HEK293 (cell line): Measurements from ENCODE around the gene TRAF3.
A peak's percentile ranks its signal among the peaks of the same experiment; 100 is the strongest.

Experiments used
- CTCF ChIA-PET: fragments of 350-600 bp; formaldehyde crosslinking; extraction: SDS; loops from one replicate; lab custom pipeline; 2021; ENCODE audit warnings: antibody characterized with exemption; lab: Yijun Ruan, JAX
- POLR2A ChIA-PET: fragments of 300-600 bp; formaldehyde crosslinking; extraction: SDS; loops from one replicate; lab custom pipeline; 2020; ENCODE audit warnings: antibody characterized with exemption, inconsistent platforms; lab: Yijun Ruan, JAX
- H3K27ac ChIP-seq: fragments of 200-500 bp; sonication (Bioruptor generic); 2 replicates; pipeline ENCODE4 v1.5.1; 2014; ENCODE audit warnings: low read depth, low read length, control low read depth, inconsistent platforms; ENCODE audit errors: extremely low read depth
- H3K36me3 ChIP-seq, 2 experiments: fragments of 200-500 bp in 1 of 2; sonication (Bioruptor generic) in 1 of 2; 1 replicate in 1 of 2; 2 replicates in 1 of 2; pipeline ENCODE4 v1.5.1; 2014 to 2017; ENCODE audit warnings: inconsistent platforms in 2 of 2, low read length in 2 of 2; ENCODE audit not compliant: control insufficient read depth in 2 of 2, insufficient read depth in 1 of 2
- H3K4me1 ChIP-seq: fragments of 200-500 bp; sonication (Bioruptor generic); 2 replicates; pipeline ENCODE4 v1.5.1; 2014; ENCODE audit warnings: mild to moderate bottlenecking, low read length, inconsistent platforms; ENCODE audit not compliant: control insufficient read depth, insufficient read depth
- H3K4me3 ChIP-seq: 2 replicates; pipeline ENCODE4 v1.5.1; 2011; ENCODE audit warnings: low read depth, mild to moderate bottlenecking, control low read depth, low read length, moderate library complexity
- H3K9me3 ChIP-seq: fragments of 200-500 bp; sonication (Bioruptor generic); 2 replicates; pipeline ENCODE4 v1.5.1; 2014; ENCODE audit warnings: low read depth, low read length, inconsistent platforms; ENCODE audit not compliant: control insufficient read depth, insufficient read depth
- GLIS1 ChIP-seq: fragments of 450-650 bp; formaldehyde crosslinking; IDR thresholded peaks from 2 replicates; pipeline ENCODE4 v1.5.1; 2016; ENCODE audit warnings: missing biosample characterization, missing genetic modification characterization
- IKZF3 ChIP-seq: fragments of 450-650 bp; IDR thresholded peaks from 2 replicates; pipeline ENCODE4 v1.5.0; 2018; ENCODE audit warnings: missing biosample characterization, mild to moderate bottlenecking, missing genetic modification characterization, moderate library complexity
- RBAK ChIP-seq: fragments of 450-650 bp; formaldehyde crosslinking; IDR thresholded peaks from 2 replicates; pipeline ENCODE4 v1.5.1; 2016; ENCODE audit warnings: missing biosample characterization, missing genetic modification characterization
- ZBTB1 ChIP-seq: fragments of 450-650 bp; formaldehyde crosslinking; IDR thresholded peaks from 2 replicates; pipeline ENCODE4 v1.5.1; 2016; ENCODE audit warnings: missing biosample characterization, missing genetic modification characterization
- ZFP69B ChIP-seq: fragments of 450-650 bp; formaldehyde crosslinking; IDR thresholded peaks from 2 replicates; pipeline ENCODE4 v1.5.1; 2016; ENCODE audit warnings: missing biosample characterization, missing genetic modification characterization
- ZIC2 ChIP-seq: fragments of 450-650 bp; formaldehyde crosslinking; IDR thresholded peaks from 2 replicates; pipeline ENCODE4 v1.5.1; 2016; ENCODE audit warnings: missing biosample characterization, missing genetic modification characterization
- ZNF292 ChIP-seq: fragments of 450-650 bp; formaldehyde crosslinking; IDR thresholded peaks from 2 replicates; pipeline ENCODE4 v1.5.1; 2016; ENCODE audit warnings: low read depth, missing biosample characterization, missing genetic modification characterization, borderline replicate concordance
- ZNF629 ChIP-seq: fragments of 450-650 bp; formaldehyde crosslinking; IDR thresholded peaks from 2 replicates; pipeline ENCODE4 v1.5.1; 2017; ENCODE audit warnings: missing biosample characterization, missing genetic modification characterization
- ZNF670 ChIP-seq: fragments of 450-650 bp; formaldehyde crosslinking; IDR thresholded peaks from 2 replicates; pipeline ENCODE4 v1.5.1; 2016; ENCODE audit warnings: missing biosample characterization, missing genetic modification characterization, low read depth
- ZNF830 ChIP-seq: fragments of 450-650 bp; IDR thresholded peaks from 2 replicates; pipeline ENCODE4 v1.5.0; 2018; ENCODE audit warnings: missing biosample characterization, missing genetic modification characterization, low read depth, mild to moderate bottlenecking, moderate library complexity
- TF ChIP-seq, protein P1 (sequence below): fragments of 450-650 bp; formaldehyde crosslinking; IDR thresholded peaks from 2 replicates; pipeline ENCODE4 v1.5.1; 2016; ENCODE audit warnings: missing biosample characterization, missing genetic modification characterization
- TF ChIP-seq, protein P2 (sequence below): fragments of 450-650 bp; formaldehyde crosslinking; IDR thresholded peaks from 2 replicates; pipeline ENCODE4 v1.5.1; 2016; ENCODE audit warnings: missing biosample characterization, missing genetic modification characterization
- TF ChIP-seq, protein P3 (sequence below): fragments of 450-650 bp; formaldehyde crosslinking; IDR thresholded peaks from 2 replicates; pipeline ENCODE4 v1.5.1; 2016; ENCODE audit warnings: missing biosample characterization, missing genetic modification characterization
- TF ChIP-seq, protein P4 (sequence below): fragments of 450-650 bp; formaldehyde crosslinking; IDR thresholded peaks from 2 replicates; pipeline ENCODE4 v1.5.1; 2016; ENCODE audit warnings: missing biosample characterization, missing genetic modification characterization, borderline replicate concordance

The TRAF3 gene

GRCh38 chr14:102902523-102903247, 125.4 kb downstream of the TRAF3 start:
- no peaks in the 10 kb centered on the region for H3K9me3 ChIP-seq
- H3K27ac ChIP-seq, result no peak overlapping the region
- no peaks in the 10 kb centered on the region for H3K4me1 ChIP-seq
- ChIA-PET POLR2A (no interaction called here), CTCF (interaction anchor here (1.2 kb wide), 1 partner anchor 208 kb away, joined by 3 read pairs; no protein-coding TSS in a partner anchor)
- no peak overlapping the region for H3K4me3 ChIP-seq
- peaks cover 0 to 75% of the 10 kb centered on the region in 2 experiments; a peak in 2 of 3 replicates for H3K36me3 ChIP-seq
- TF ChIP-seq ZNF830 (tag by site-specific recombination) (no peak), GLIS1 (tag by site-specific recombination) (peak; percentile 57), RBAK (no peak), ZIC2 (peak; percentile 98)
- TF ChIP-seq, protein P1, sequence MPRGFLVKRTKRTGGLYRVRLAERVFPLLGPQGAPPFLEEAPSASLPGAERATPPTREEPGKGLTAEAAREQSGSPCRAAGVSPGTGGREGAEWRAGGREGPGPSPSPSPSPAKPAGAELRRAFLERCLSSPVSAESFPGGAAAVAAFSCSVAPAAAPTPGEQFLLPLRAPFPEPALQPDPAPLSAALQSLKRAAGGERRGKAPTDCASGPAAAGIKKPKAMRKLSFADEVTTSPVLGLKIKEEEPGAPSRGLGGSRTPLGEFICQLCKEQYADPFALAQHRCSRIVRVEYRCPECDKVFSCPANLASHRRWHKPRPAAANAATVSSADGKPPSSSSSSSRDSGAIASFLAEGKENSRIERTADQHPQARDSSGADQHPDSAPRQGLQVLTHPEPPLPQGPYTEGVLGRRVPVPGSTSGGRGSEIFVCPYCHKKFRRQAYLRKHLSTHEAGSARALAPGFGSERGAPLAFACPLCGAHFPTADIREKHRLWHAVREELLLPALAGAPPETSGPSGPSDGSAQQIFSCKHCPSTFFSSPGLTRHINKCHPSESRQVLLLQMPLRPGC (tag by site-specific recombination), result no peak

DNA sequence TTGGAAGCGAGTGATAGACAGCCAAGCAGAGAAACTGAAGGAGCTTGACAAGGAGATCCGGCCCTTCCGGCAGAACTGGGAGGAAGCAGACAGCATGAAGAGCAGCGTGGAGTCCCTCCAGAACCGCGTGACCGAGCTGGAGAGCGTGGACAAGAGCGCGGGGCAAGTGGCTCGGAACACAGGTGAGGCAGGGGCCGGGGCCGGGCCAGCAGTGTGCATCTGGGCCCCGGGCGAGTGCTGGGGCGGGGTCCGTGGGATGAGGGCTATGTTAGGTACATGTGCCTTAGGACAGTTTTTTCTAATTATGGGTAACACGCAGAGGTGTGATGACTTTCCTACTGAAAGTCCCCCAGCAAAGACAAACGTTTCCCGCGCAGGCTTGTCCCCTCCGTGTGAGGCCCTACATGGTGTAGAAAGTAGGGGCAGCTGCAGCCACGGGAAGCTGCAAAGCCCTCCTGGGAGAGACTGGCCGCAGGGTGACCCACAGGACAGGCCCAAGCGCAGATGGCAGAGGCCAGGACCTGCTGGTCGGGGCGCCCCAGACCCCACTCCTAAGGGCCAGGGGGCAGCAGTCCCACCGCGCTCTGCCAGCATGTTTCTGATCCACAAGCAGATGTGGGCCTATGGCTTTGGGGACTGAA, 126.1 kb downstream of the TRAF3 start:
- Histone ChIP-seq H3K9me3 (no peaks in the 10 kb centered on the region), H3K36me3 (peaks cover 0 to 75% of the 10 kb centered on the region in 2 experiments; a peak in 2 of 3 replicates), H3K4me1 (no peaks in the 10 kb centered on the region), H3K27ac (no peak overlapping the region), H3K4me3 (no peak overlapping the region)
- CTCF ChIA-PET, result no interaction called here
- TF ChIP-seq, protein P2, sequence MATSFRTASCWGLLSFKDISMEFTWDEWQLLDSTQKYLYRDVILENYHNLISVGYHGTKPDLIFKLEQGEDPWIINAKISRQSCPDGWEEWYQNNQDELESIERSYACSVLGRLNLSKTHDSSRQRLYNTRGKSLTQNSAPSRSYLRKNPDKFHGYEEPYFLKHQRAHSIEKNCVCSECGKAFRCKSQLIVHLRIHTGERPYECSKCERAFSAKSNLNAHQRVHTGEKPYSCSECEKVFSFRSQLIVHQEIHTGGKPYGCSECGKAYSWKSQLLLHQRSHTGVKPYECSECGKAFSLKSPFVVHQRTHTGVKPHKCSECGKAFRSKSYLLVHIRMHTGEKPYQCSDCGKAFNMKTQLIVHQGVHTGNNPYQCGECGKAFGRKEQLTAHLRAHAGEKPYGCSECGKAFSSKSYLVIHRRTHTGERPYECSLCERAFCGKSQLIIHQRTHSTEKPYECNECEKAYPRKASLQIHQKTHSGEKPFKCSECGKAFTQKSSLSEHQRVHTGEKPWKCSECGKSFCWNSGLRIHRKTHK (tag by site-specific recombination), result no peak
- TF ChIP-seq ZNF629 (tag by site-specific recombination), result no peak
- TF ChIP-seq ZNF670 (tag by site-specific recombination), result no peak
- TF ChIP-seq ZBTB1 (tag by site-specific recombination), result no peak
- no peak for TF ChIP-seq IKZF3 (tag by site-specific recombination)
- TF ChIP-seq ZNF292 (tag by site-specific recombination), result no peak
- TF ChIP-seq, protein P3, sequence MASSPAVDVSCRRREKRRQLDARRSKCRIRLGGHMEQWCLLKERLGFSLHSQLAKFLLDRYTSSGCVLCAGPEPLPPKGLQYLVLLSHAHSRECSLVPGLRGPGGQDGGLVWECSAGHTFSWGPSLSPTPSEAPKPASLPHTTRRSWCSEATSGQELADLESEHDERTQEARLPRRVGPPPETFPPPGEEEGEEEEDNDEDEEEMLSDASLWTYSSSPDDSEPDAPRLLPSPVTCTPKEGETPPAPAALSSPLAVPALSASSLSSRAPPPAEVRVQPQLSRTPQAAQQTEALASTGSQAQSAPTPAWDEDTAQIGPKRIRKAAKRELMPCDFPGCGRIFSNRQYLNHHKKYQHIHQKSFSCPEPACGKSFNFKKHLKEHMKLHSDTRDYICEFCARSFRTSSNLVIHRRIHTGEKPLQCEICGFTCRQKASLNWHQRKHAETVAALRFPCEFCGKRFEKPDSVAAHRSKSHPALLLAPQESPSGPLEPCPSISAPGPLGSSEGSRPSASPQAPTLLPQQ, result no peak
- no peak for TF ChIP-seq ZFP69B (tag by site-specific recombination)
- POLR2A ChIA-PET, result no interaction called here

DNA sequence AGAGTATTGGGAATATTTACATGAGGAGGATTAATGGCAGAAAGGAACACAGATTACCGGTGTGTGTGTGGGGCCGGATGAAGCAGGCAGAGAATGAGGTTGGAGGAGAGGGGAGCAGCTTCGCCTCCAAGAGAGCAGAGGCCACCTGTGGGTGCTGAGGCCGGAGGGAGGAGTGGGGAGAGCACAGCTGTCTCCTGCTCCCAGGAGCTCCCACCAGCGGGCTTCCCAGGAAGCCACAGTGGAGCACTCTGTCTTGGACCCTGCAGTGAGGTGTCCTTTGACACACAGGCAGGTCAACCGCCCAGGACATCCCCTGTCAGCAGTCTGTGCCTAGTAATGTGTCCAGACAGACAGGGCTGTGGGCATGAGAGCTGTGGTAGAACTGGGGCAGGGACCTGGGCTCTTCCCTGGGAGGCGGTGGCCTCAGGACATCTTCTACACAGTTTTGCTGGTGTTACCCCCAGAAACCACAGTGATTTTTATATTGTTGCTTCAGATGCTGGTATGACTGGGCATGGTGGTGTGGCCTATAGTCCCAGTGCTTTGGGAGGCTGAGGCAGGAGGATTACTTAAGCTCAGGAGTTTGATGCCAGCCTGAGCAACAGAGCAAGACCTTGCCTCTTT, 126.8 kb downstream of the TRAF3 start:
- no peak overlapping the region for H3K4me3 ChIP-seq
- H3K27ac ChIP-seq, result no peak overlapping the region
- peaks cover 0 to 68% of the 10 kb centered on the region in 2 experiments; a peak in 2 of 3 replicates for H3K36me3 ChIP-seq
- CTCF ChIA-PET, result no interaction called here
- POLR2A ChIA-PET, result no interaction called here
- TF ChIP-seq, protein P4, sequence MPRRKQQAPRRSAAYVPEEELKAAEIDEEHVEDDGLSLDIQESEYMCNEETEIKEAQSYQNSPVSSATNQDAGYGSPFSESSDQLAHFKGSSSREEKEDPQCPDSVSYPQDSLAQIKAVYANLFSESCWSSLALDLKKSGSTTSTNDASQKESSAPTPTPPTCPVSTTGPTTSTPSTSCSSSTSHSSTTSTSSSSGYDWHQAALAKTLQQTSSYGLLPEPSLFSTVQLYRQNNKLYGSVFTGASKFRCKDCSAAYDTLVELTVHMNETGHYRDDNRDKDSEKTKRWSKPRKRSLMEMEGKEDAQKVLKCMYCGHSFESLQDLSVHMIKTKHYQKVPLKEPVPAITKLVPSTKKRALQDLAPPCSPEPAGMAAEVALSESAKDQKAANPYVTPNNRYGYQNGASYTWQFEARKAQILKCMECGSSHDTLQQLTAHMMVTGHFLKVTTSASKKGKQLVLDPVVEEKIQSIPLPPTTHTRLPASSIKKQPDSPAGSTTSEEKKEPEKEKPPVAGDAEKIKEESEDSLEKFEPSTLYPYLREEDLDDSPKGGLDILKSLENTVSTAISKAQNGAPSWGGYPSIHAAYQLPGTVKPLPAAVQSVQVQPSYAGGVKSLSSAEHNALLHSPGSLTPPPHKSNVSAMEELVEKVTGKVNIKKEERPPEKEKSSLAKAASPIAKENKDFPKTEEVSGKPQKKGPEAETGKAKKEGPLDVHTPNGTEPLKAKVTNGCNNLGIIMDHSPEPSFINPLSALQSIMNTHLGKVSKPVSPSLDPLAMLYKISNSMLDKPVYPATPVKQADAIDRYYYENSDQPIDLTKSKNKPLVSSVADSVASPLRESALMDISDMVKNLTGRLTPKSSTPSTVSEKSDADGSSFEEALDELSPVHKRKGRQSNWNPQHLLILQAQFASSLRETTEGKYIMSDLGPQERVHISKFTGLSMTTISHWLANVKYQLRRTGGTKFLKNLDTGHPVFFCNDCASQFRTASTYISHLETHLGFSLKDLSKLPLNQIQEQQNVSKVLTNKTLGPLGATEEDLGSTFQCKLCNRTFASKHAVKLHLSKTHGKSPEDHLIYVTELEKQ (tag by site-specific recombination), result no peak
- TF ChIP-seq ZIC2, result 0 out of 2 replicates have a peak, but pooled peaks have one; percentile 13
- H3K4me1 ChIP-seq, result no peaks in the 10 kb centered on the region
- H3K9me3 ChIP-seq, result no peaks in the 10 kb centered on the region
